K562 (cell line): ENCODE results near the gene KLHL35. TPM values are rescaled to one million over a fixed set of nuclear protein-coding genes. Genes with fewer than 3 reads are reported as not detected.

ENCODE experiments used
- CBX3 ChIP-seq, 2 experiments: IDR thresholded peaks; 1 replicate in 1 of 2; 2 replicates in 1 of 2; pipeline ENCODE4 v1.6.1; 2012; ENCODE audit warnings: inconsistent platforms in 2 of 2, low read length in 2 of 2, borderline replicate concordance in 1 of 2, control low read depth in 1 of 2
- DEAF1 ChIP-seq: fragments of 450-650 bp; formaldehyde crosslinking; IDR thresholded peaks from 2 replicates; pipeline ENCODE4 v1.4.0; 2020; ENCODE audit warnings: mild to moderate bottlenecking, moderate library complexity
- HOMEZ ChIP-seq: fragments of 250-450 bp; sonication (Bioruptor Pico); IDR thresholded peaks from 2 replicates; pipeline ENCODE4 v1.4.0; 2020; ENCODE audit warnings: mild to moderate bottlenecking, moderate library complexity
- MYBL2 ChIP-seq, 2 experiments: fragments of 450-650 bp in 1 of 2; sonication (generic) in 1 of 2; formaldehyde crosslinking in 1 of 2; IDR thresholded peaks; 2 replicates each; pipeline versions ENCODE4 v1.6.1 to v1.8.1; 2017 to 2022; ENCODE audit warnings: borderline replicate concordance in 1 of 2, inconsistent platforms in 1 of 2, low read depth in 1 of 2, mild to moderate bottlenecking in 1 of 2, missing genetic modification reagents in 1 of 2, moderate library complexity in 1 of 2
- NFIC ChIP-seq: fragments of 450-650 bp; IDR thresholded peaks from 2 replicates; pipeline ENCODE4 v1.6.1; 2017; ENCODE audit warnings: mild to moderate bottlenecking, inconsistent platforms
- POLR2G ChIP-seq: fragments of 200-400 bp; formaldehyde crosslinking; IDR thresholded peaks from 2 replicates; pipeline ENCODE4 v1.6.1; 2017; ENCODE audit warnings: low read depth, mild to moderate bottlenecking, antibody characterized with exemption, low read length, moderate library complexity
- RCOR1 ChIP-seq, 2 experiments: IDR thresholded peaks; 2 replicates each; pipeline ENCODE4 v1.6.1; 2012; ENCODE audit warnings: low read depth in 2 of 2, low read length in 2 of 2, borderline replicate concordance in 1 of 2, improper control_type of control experiment in 1 of 2
- SP2 ChIP-seq: IDR thresholded peaks from 2 replicates; pipeline ENCODE4 v1.6.1; 2011; ENCODE audit warnings: mild to moderate bottlenecking, low read depth, low read length, moderate library complexity; ENCODE audit not compliant: poor library complexity, severe bottlenecking; ENCODE audit errors: extremely low read depth
- TRIM28 ChIP-seq: fragments of 450-650 bp; IDR thresholded peaks from 2 replicates; pipeline ENCODE4 v1.6.1; 2017
- ZBTB7A ChIP-seq: IDR thresholded peaks from 2 replicates; pipeline ENCODE4 v1.6.1; 2011; ENCODE audit warnings: low read depth, mild to moderate bottlenecking, low read length, moderate library complexity, borderline replicate concordance; ENCODE audit not compliant: control insufficient read depth
- ZNF592 ChIP-seq: fragments of 450-650 bp; IDR thresholded peaks from 2 replicates; pipeline ENCODE4 v1.6.1; 2017; ENCODE audit warnings: antibody characterized with exemption, mild to moderate bottlenecking
- polyA plus RNA-seq, 8 experiments: library from polyadenylated mRNA; depleted of rRNA in 4 of 8; stranded (reverse) in 5 of 8; unstranded in 3 of 8; fragments of >200 nt; fragmentation: Nextera tagmentation in 2 of 8; fragmentation: Illumina TruSeq in 1 of 8; extraction: Ambion mirVana in 2 of 8; extraction: Trizol in 1 of 8; gene quantifications; 2 replicates each; pipeline versions ENCODE4 v1.2.1 to v1.2.3, GENCODE V29; 2011 to 2014; ENCODE audit warnings: inconsistent platforms in 1 of 8, missing spikeins in 1 of 8
- total RNA-seq, 7 experiments: library from RNA; depleted of rRNA in 6 of 7; stranded (reverse); fragments of >200 nt in 6 of 7; fragmentation: Illumina TruSeq in 2 of 7; extraction: Trizol in 2 of 7; gene quantifications; 2 replicates each; pipeline versions ENCODE4 v1.2.1 to v1.2.3, GENCODE V29; 2011 to 2021; ENCODE audit warnings: low replicate concordance in 1 of 7

The KLHL35 gene
- total and polyA plus RNA-seq, 9 of the 15 experiments (the other 6 are each of a cell fraction or from before 2014, with no cell fraction given): not detected

GRCh38 chr11:75450826-75451821 is 18.1 kb upstream of the KLHL35 start (continued):
- TF ChIP-seq TRIM28 (peak; percentile 70; the same call in 1 of the 2 replicates), SP2 (no peak), RCOR1 (IDR thresholded peaks at IDR 0.05; ENCODE audit: borderline replicate concordance in 1 of 2, low read depth in 2 of 2, low read length in 2 of 2) (peak in 1 of 2 experiments; percentile 42; a peak in 1 of 4 replicates), DEAF1 (CRISPR knock-in tag) (no peak), ZBTB7A (peak; percentile 68; the same call in 1 of the 2 replicates), MYBL2 (IDR thresholded peaks at IDR 0.05; ENCODE audit: low read depth) (no peak), MYBL2 (CRISPR knock-in tag; IDR thresholded peaks at IDR 0.05; ENCODE audit: borderline replicate concordance) (no peak), ZNF592 (no peak), NFIC (0 out of 2 replicates have a peak, but pooled peaks have one; percentile 7), CBX3 (IDR thresholded peaks at IDR 0.05; ENCODE audit: borderline replicate concordance in 1 of 2, low read length in 2 of 2) (peak in 1 of 2 experiments; percentile 76; a peak in 1 of 3 replicates), HOMEZ (no peak), POLR2G (0 out of 2 replicates have a peak, but pooled peaks have one; percentile 15)
